GM19395 (cell line): ENCODE results near the gene SLC50A1.

ENCODE experiments used
- ATAC-seq: cut with Tn5 transposase; IDR thresholded peaks from one replicate; pipeline ENCODE4 v1.9.1; 2021; ENCODE audit warnings: mild to moderate bottlenecking, moderate library complexity; ENCODE audit not compliant: unreplicated experiment

The SLC50A1 gene

DNA sequence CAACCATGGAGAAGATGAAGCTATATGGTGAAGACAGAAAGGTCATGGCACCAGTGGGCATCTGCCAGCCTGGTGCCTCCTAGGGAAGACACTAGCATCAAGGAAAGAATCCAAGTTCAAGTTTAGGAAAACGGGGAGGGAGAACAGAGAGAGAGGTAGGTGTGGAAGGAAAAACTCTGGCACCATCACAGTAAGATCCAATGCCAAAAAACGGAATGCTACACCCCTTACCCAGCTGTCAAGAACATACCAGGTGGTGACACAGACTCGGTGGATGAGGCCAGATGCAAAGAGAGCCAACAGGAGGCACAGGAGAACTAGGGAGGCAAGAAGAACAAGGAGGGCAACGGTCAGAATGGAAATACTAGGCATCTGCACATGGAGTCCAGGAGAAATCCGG, 33.9 kb downstream of the SLC50A1 start:
- ATAC-seq, result no peak

DNA sequence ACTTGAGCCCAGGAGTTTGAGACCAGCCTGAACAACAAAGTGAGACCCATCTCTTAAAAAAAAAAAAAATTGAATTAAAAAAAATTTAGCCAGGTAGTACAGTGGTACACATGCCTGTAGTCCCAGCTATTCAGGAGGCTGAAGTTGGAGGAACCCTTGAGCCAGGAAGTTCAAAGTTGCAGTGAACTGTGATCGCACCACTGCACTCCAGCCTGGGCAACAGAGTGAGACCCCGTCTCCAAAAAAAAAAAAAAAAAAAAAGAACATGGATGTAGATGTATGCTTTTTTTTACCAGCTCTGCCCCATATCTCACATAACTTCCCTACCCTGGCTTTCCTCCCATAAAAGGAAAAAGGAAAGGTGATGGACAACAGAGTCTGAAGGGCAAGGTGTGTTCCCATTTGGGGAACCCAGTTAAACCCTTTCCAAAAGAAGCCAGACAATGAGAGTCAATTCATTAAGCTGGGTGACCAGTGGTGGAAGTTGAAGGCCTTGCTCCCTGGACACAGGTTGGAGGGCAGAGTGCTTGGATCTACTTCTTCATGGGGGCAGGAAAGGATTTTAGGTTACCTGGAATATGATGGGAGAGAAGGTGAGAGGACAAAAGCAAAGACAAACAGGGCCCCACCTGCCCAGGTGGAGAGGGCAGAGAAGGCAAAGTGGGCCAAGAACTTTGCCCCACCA, 34.6 kb downstream of the SLC50A1 start:
- no peak for ATAC-seq

DNA sequence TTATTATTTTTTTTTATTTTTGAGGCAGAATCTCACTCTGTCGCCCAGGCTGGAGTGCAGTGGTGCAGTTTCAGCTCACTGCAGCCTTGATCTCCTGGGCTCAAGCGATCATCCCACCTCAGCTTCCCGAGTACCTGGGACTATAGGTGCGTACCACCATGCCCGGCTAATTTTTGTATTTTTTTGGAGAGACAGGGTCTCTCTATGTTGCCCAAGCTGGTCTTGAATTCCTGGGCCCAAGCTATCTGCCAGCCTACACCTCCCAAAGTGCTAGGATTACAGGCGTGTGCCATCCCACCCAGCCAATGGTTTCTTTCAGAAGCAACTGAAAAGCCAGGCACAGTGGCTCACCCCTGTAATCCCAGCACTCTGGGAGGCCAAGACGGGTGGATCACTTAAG, 35.2 kb downstream of the SLC50A1 start:
- no peak for ATAC-seq

DNA sequence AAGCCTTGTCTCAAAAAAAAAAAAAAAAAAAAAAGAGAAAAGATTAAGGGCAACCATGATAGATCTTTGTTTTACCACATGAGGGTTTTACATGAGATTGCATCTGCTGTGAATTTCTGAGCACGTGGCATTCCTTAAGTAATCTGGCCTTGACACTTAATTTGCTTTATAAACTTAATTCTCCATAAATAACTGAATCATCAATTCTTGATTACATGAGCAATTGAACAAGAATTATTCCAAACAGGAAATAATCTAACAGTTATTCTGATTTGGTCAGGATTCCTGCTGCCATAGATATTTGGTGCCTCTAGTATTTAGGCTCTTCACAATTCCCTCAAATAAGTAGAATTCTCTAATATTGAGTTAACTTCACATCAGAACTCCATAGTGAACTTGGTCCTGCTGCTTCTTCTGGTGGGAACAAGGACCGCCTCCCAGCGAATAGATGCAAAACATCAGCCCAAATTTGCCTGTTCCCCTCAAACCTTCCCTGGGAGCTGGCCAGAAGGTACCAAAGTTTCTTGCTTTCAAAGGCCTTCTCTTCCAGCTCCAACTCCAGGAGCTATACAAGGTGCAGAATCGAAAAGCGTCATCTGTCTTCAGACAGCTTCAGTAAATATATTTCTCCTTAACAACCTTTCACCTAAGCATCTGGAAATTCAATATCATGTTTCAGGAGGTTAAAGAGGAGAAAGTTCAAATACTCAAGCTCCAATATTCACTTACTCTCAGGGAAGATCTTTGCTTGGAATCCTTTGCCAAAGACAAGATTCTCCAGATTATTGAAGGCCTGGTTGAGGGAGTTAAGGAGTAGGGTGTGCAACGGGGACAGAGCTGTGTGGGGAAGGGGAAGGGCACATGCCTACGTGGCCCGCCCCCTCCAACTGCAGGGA, 36.4 kb downstream of the SLC50A1 start:
- peak; percentile 20 for ATAC-seq

DNA sequence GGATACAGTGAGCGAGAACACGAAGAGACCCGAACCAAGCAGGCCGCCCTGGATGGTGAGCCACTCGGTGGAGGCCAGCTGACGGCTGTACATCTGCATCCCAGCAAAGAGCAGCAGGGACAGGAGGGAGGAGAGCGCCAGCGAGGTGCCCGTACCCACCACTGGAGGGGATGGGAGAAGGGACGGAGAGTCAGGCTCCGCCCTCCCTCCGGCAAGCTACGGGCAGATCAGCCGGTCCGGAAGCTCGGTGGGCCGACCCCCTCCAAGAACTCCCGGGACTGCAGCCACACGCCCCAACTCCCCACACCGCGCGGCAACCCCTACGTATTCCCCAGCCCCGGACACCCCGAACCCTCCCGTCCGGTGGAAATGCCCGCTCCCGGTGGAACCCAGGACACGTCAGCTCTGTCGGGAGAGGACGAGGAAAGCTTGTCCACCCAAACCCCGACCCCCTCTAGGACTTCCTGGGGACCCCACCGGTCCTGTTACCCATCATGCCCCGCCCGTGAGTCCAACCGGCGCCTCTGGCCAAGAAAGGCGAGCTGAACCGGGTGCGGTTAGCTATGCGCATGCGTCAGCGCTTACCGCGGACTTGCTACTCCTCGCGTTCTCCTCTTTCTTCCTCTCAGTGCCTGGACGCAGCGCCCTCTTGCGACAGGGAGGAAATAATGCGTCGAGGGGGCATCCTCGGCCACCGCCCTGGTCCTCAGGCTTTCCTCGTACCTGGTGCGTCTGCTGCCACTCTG, 37.3 kb downstream of the SLC50A1 start, which contains the start of gene KRTCAP2:
Gene KRTCAP2 (minus strand): TSS at position 573 of the 746 bp plus-strand sequence. CDS start 80 bp downstream, at position 493.
- peak; percentile 76 for ATAC-seq

DNA sequence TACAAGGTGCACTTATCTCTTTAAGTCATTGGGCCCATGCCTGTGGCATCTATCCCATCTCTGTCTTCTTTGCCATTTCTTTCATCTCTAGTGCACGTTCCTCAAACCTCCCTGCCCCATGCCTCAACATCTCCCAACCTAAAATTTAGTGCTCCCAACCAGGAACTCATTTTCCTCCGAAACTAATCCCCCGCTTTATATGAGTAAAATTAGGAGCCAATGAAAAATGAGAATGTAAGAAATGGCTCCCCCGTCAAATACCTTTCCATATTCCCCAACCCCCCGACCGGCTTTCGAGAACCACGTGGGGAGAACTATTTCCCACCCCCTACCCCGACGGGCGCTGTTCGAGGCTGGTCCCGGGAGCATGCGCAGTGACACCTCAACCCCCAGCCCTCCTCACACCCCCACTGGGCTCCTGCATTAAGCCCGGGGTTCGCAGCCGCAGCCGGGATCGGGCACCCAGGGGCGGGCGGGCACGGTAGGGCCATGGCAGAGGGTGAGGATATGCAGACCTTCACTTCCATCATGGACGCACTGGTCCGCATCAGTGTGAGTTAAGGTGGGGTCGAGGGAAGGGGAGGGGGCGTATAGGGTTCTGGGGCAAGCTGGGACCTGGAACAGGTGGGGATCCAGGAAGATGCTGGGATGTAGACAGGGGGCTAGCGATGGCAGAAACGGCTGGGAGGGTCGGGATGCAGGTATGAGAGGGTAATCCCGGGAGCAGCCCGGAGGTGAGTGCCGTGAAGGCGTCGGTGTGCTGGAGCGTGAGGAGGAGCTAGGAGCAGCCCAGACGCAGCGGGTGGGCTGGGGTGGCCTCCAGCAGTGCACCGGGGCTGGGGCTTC, 38.0 kb downstream of the SLC50A1 start, which contains the start of gene TRIM46:
Gene TRIM46 (plus strand): TSS at position 372 of the 846 bp plus-strand sequence. CDS start 118 bp downstream, at position 490.
- no peak for ATAC-seq

DNA sequence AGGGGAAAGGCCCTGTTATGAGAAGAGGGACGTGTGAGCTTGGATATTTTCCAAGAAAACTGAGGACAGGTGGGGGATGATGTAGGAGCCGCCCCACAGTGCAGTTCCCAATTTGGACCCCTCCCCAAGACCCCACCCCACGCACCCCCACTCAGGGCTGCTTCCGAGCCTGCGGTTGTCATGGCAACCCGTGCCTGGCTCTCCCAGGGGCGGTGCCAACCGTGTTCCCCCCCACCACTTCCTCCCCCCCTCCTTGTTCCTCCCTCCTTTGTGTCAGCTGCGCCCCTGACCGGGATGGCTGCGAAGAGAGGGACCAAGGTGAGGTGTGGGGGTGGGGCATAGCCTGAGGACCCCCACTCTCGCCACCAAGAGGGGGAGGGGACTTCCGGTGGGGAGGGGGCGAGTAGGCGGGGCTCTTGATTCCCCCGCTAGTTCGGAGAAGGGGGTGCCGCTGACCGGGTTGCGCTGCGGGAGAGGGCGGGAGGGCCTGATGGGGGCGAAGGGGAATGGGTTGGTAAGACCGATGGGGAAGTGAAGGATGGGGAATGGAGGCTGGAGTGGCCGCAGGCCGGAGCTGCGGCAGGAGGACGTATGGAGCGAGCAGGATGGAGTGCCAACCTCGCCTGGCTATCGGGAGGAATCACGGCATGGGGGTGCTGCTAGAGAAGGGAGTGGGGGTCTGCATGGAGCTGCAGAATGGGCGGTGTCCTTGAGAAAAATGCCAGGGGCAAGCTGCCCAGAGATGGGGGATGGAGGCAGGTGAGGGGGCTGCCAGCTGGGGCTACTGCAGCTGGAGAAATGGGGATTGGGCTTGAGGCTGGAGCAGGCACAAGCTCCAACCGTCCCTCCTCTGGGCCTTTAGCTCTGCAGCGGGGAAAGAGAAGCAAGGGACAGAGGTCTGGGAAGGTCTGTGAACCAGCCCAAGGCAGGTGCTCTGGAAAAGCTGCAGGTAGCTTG, 39.0 kb downstream of the SLC50A1 start:
- ATAC-seq, result no peak

DNA sequence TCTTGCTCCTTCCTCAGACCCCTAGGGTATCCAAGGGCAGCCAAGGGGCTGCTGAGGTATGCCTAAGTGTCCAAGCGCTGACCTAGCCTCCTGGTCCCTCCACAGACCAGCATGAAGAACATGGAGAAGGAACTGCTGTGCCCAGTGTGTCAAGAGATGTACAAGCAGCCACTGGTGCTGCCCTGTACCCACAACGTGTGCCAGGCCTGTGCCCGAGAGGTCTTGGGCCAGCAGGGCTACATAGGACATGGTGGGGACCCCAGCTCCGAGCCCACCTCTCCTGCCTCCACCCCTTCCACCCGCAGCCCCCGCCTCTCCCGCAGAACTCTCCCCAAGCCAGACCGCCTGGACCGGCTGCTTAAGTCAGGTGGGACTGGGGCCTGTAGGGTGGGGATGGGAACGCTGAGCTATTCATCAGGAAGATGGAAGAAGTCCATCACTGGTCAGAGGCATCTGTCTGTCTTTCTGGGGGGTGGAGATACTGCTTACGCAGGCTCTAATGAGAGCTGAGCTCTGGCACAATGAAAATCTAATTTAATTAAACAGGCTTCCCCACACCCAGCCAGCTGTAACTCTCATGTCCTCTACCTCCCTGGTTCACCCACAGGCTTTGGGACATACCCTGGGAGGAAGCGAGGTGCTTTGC, 39.8 kb downstream of the SLC50A1 start:
- ATAC-seq, result no peak

DNA sequence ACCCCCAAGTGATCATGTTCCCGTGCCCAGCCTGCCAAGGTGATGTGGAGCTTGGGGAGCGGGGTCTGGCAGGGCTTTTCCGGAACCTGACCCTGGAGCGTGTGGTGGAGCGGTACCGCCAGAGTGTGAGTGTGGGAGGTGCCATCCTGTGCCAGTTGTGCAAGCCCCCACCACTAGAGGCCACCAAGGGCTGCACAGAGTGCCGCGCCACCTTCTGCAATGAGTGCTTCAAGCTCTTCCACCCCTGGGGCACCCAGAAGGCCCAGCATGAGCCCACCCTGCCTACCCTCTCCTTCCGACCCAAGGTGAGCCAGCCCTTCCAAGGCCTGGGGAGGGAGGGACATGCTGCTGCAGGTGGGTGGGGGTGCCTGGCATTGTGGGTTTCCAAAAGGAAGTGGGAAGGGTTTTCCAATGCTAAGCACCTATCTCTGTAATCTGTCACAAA, 40.3 kb downstream of the SLC50A1 start:
- no peak for ATAC-seq

DNA sequence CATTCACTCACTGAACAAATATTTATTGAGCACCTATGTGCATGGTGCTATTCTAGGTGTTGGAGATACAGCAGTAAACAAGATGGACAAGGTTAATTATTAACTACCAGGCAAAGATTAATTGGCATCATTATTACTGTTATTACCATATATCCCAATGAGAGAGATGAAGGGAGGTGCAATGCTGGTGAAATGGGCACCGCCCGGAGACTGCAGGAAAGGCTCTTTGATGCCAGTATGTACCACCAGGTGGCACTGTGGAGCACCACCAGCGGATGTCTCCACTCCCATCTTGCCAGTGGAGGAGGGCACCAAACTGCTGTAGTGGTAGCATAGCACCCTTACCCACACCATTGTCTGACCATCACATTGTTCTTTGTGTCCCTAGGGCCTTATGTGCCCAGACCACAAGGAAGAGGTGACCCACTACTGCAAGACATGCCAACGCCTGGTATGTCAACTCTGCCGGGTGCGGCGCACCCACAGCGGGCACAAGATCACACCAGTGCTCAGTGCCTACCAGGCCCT, 41.0 kb downstream of the SLC50A1 start:
- no peak for ATAC-seq

DNA sequence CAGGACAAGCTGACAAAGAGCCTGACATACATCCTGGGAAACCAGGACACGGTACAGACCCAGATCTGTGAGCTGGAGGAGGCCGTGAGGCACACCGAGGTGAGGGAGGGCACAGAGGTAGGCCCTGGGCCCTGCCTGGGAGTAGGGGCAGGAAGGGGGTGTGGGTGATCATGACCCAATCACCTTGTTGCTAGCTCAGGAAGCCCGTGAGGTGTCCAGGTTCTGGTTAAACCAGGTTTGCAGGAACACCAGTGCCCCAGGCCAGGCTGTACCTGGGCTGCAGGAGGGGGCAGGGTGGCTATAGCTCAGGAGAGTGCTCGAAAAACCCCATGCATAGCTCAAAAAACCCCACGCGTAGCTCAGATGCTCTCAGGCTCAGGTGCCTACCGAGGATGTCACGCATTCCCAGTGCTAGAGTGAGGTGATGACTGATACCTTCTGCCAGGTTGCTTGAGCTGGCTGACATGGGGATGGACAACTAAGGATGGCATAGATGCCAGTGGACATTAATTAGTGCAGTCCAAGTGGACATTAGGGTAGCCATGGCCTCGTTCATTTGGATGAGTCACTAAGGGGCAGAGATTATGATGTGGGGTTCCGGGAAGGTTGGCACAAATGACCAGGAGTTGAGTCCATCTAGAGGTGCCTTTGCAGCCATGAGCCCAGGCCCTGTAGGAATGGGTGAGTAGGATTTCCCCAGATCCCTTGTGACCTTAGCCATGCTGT, 41.7 kb downstream of the SLC50A1 start:
- ATAC-seq, result no peak

DNA sequence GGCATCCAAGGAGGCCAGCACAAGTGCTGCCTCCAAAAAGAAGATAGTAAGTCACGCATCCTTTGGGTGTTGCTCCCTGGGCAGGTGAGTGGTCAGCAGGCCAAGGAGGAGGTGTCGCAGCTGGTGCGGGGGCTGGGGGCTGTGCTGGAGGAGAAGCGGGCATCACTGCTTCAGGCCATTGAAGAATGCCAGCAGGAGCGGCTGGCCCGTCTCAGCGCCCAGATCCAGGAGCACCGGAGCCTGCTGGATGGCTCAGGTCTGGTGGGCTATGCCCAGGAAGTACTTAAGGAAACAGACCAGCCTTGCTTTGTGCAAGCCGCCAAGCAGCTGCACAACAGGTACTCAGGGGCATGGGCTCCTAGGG, 42.2 kb downstream of the SLC50A1 start:
- ATAC-seq, result no peak

DNA sequence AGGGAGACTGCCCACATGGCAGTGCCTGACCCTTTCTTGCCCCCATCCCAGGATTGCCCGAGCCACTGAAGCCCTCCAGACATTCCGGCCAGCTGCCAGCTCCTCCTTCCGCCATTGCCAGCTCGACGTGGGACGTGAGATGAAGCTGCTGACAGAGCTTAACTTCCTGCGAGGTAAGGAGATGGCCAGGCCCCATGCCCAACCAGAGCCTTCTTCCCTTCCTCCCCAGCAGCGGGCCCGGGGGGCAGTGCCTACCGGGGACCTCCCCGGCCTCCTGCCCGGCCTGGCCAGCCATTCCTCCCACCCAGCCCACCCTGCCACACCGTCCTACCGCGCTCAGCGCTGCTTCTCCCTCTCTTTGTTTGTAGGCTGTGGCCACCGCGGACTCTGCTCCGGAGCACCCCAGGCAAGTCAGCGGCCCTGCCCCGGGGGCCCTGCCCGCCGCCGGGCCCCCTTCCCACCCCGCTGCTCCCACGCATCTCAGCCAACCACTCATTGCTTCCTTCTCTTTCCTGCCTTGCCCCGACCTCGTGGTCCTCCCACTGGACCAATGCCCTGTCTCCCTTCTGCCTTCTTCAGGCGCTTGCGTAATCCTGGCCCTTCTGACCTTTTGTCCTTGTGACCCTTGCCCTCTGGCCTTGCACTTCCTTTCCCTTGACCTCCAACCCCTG, 42.9 kb downstream of the SLC50A1 start:
- ATAC-seq, result no peak

DNA sequence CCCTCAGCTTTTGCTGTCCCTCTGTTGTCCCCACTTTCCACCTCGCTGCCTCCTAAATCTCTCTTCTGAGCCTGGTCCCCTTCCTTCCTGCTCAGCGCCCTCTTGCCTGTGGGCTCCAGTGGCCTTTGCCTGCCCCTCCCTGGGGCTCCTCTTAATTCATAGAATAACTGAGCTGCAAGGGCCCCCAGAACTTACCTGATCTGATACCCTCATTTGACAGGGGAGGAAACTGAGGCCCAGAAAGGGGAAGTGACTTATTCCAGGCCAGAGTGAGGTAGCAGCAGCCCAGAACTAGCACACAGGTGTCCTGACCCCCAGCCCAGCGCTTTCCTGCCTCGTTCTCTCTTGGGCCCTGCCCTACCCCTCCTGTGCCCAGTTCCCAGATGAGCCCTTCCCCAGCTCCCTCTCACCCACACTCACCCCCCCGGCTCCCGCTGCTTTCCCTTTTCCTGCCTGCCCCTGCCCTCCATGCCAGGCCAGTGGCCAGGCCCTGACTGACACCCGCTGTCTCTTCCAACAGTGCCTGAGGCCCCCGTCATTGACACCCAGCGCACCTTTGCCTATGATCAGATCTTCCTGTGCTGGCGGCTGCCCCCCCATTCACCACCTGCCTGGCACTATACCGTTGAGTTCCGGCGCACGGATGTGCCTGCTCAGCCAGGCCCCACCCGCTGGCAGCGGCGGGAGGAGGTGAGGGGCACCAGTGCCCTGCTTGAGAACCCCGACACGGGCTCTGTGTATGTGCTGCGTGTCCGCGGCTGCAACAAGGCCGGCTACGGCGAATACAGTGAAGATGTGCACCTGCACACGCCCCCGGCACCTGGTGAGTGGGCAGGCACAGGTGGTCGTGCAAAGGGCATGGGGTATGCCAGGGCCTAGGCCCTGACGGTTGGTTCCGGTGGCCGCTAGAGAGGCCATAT, 43.7 kb downstream of the SLC50A1 start:
- ATAC-seq, result no peak

DNA sequence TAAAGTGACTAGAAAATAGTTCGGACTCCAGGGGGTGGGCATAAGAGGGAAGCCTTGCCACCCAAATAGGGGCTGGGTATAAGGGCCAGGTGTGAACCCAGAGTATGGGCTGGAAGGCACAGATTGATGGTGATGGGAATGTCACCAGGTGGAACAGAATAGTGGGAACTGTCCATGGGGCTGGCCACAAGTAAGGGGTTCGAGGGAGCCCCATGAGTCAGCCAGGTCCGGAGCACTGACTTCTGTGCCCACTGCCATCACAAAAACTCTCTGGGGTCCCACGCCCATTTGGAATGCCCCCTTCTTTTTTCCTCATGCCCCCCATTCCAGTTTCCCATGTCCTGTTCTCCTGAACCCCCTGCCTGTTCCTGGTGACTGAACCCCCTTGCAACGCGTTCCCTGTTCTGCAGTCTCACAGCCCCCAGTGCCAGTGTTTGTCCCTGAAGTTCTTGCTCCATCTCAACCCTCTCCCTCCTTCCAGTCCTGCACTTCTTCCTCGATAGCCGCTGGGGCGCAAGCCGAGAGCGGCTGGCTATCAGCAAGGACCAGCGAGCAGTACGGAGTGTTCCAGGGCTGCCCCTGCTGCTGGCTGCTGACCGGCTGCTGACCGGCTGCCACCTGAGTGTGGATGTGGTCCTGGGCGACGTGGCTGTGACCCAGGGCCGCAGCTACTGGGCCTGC, 45.9 kb downstream of the SLC50A1 start:
- ATAC-seq, result no peak
